ENCODE data around the gene DCPS. TPM values are rescaled to one million over a fixed set of nuclear protein-coding genes. Genes with fewer than 3 reads are reported as not detected.

DCPS gene
- total and polyA plus RNA-seq, 2 of the 4 experiments (the other 2 are of a cell fraction) = 19.7 to 34.8 TPM

DNA sequence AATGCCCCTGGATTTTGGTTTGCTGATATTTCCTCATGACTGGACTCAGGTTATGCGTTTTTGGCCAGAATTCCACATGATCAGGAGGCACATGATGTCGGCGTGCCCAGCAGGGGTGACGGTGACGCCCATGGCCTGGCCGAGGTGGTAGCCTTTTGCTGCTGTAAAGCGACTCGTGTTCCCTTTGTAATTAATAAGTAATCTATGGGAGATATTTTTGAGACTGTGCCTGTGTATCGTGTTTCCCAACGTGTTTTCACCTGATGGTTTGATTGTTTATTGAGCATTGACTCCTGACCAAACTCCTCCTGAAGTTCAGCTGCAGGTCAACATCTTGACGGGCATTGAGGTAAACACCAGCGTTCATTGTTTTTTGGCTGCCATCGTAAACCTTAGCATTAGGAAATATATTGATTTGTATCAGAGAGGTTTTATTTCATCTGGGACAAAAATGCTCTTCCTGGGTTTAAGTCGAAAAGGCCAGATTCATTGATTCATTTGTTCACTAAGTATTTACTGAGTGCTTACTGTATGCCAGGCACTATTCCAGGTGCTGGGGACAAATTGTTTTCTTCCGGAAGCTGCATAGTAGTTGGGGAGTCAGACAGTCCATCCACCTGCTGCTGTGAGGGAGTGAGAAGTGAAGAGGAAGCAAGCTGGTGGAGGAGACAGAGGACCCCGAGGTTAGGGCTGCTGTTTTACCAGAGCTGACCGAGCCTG, 23.6 kb downstream of the DCPS start:
- Histone ChIP-seq H3K79me1 (ENCODE audit: low read depth in 1 of 2, low read length in 2 of 2) (peaks cover 0 to 3% of the 10 kb centered on the region in 2 experiments; a peak in 1 of 4 replicates), H2BK120ac (ENCODE audit: low read depth, low read length) (no peak overlapping the region), H4K91ac (ENCODE audit: insufficient read depth, low read depth, low read length) (no peak overlapping the region), H4K20me1 (ENCODE audit: insufficient read depth, low read length) (no peaks in the 10 kb centered on the region), H3K14ac (replicated peaks; ENCODE audit: low read depth, low read length) (no peak overlapping the region), H2AK5ac (ENCODE audit: low read depth, low read length) (no peak overlapping the region), H3K36me3 (ENCODE audit: control insufficient read depth, insufficient read depth, low read length) (no peaks in the 10 kb centered on the region), H2BK5ac (ENCODE audit: low read depth, low read length, poor library complexity, severe bottlenecking) (no peak overlapping the region), H3K4me2 (ENCODE audit: low read depth, low read length) (no peak overlapping the region), H3K9me1 (ENCODE audit: insufficient read depth, low read length) (0 out of 2 replicates have a peak, but pooled peaks cover 7% of the 10 kb centered on the region), H4K5ac (ENCODE audit: low read depth, low read length) (no peak overlapping the region), H3K27me3 (ENCODE audit: control insufficient read depth, insufficient read depth, low read length) (no peaks in the 10 kb centered on the region), H3K23ac (ENCODE audit: low read depth, low read length) (no peak overlapping the region), H3K27ac (ENCODE audit: insufficient read depth, low read length) (no peak overlapping the region), H3K4me1 (ENCODE audit: control insufficient read depth, insufficient read depth, low read length) (peaks cover 7% of the 10 kb centered on the region), H2BK20ac (ENCODE audit: low read depth, low read length) (no peak overlapping the region), H3K4ac (ENCODE audit: low read depth, low read length) (no peak overlapping the region), H3K18ac (ENCODE audit: low read depth, low read length) (no peak overlapping the region), H3K56ac (ENCODE audit: extremely low read depth, insufficient read depth, low read length) (no peak overlapping the region), H2BK15ac (ENCODE audit: low read depth, low read length) (no peak overlapping the region), H3K9me3 (ENCODE audit: control insufficient read depth, insufficient read depth, low read length) (no peaks in the 10 kb centered on the region), H4K8ac (ENCODE audit: low read depth in 2 of 2, low read length in 2 of 2) (no peak overlapping the region), H3K9ac (ENCODE audit: low read depth, low read length) (no peak overlapping the region), H2AFZ (replicated peaks; ENCODE audit: low read length, poor library complexity) (no peak overlapping the region), H2AK9ac (replicated peaks; ENCODE audit: low read depth, low read length, poor library complexity) (no peak overlapping the region), H3K4me3 (ENCODE audit: insufficient read depth, low read depth, low read length) (no peak overlapping the region)
- WGBS, 2 experiments (ENCODE audit: extremely low coverage in 2 of 2, insufficient read length in 1 of 2) = 81% methylated on average over 13 of the region's 17 CpGs; no CpG with 5 or more reads in 1 of the 2 experiments
- CTCF ChIA-PET = no interaction called here
- TF ChIP-seq NFE2L2 (IDR thresholded peaks at IDR 0.05; ENCODE audit: low read depth, low read length) (no peak), FOS (IDR thresholded peaks at IDR 0.05; ENCODE audit: low read depth, low read length) (no peak), BHLHE40 (IDR thresholded peaks at IDR 0.05; ENCODE audit: low read depth, low read length) (no peak), RCOR1 (IDR thresholded peaks at IDR 0.05; ENCODE audit: insufficient replicate concordance, low read length) (no peak), MAZ (IDR thresholded peaks at IDR 0.05; ENCODE audit: borderline replicate concordance, low read depth, low read length) (no peak)
- intact Hi-C loops (cut with micrococcal nuclease) (no loop called here), in situ Hi-C loops (cut with MboI; ENCODE audit: low sequenced_read_pairs) (no loop called here), dilution Hi-C loops (cut with HindIII; ENCODE audit: low sequenced_read_pairs, unreplicated experiment) (no loop called here)
- ATAC-seq (ENCODE audit: low read depth) (no peak), DNase-seq (no peak)
- BruUV-seq (replicated peaks) = no TSS peak
- POLR2A ChIA-PET (ENCODE audit: unreplicated experiment) = no interaction called here

Measured in IMR-90 (cell line).